ENCODE measurements around the gene PTPRB. TPM values are rescaled to one million over a fixed set of nuclear protein-coding genes. Genes with fewer than 3 reads are reported as not detected.

The PTPRB gene
- total and polyA plus RNA-seq, 12 donors = 8.0 to 46.3 (median 28.4) TPM

DNA sequence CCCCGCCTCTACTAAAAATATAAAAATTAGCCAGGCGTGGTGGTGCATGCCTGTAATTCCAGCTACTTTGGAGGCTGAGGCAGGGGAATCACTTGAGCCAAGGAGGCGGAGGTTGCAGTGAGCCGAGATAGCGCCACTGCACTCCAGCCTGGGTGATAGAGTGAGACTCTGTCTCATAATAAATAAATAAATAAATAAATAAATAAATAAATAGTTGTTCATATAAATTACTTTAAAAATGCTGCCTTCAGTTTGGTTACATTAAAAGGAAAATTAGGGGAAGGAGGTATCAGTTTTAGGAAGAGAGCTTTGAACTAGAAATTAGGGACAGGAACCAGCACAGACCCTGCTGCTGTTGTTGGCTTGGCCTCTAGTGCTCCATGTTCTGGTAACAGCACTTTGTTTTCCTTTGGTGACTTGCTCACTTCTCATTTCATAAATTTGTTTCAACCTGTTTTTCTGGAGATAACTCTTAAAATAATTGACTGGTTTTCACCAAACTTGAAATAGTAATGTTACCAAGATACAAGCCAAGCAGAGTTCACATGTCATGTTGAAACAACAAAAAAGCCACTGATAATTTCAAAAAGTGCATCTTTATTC, 22.9 kb upstream of the PTPRB start:
- Histone ChIP-seq H3K4me3 (no peak overlapping the region), H3K9me3 (replicated peaks in 1 of 3) (no peaks in the 10 kb centered on the region), H3K27me3 (no peaks in the 10 kb centered on the region), H3K4me1 (replicated peaks in 1 of 2) (peaks cover 0 to 4% of the 10 kb centered on the region in 2 donors), H3K36me3 (replicated peaks in 1 of 2) (no peaks in the 10 kb centered on the region), H3K27ac (no peak overlapping the region)
- intact Hi-C loops (cut with DNase I) = no loop called here
- WGBS, 4 donors = 93 to 98% (median 95%) methylated on average over 5 of the region's 5 CpGs
- no peak for DNase-seq
- no peak for TF ChIP-seq POLR2A (IDR thresholded peaks at IDR 0.05)
- TF ChIP-seq, protein P1, sequence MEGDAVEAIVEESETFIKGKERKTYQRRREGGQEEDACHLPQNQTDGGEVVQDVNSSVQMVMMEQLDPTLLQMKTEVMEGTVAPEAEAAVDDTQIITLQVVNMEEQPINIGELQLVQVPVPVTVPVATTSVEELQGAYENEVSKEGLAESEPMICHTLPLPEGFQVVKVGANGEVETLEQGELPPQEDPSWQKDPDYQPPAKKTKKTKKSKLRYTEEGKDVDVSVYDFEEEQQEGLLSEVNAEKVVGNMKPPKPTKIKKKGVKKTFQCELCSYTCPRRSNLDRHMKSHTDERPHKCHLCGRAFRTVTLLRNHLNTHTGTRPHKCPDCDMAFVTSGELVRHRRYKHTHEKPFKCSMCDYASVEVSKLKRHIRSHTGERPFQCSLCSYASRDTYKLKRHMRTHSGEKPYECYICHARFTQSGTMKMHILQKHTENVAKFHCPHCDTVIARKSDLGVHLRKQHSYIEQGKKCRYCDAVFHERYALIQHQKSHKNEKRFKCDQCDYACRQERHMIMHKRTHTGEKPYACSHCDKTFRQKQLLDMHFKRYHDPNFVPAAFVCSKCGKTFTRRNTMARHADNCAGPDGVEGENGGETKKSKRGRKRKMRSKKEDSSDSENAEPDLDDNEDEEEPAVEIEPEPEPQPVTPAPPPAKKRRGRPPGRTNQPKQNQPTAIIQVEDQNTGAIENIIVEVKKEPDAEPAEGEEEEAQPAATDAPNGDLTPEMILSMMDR (IDR thresholded peaks at IDR 0.05) = no peak

DNA sequence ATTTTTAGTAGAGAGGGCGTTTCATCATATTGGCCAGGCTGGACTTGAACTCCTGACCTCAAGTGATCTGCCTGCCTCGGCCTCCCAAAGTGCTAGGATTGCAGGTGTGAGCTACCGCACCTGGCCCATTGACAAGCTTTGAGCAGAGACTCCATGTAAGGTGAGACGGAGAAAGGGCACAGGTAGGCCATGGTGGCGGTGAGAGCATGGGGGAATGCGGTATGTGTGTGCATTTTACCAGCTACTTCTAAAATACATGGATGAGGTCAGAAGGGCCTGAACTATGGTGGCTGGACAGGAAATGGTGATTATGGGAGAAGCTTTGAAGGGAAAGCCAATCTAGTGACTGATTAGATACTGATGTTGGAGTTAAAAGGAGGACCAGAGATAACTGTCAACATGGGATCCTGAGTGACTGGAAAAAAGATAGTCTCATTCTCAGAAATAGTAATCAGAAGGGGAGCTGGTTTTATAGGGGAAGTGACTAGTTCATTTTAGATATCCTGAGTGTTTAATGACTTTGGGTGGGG, 21.9 kb upstream of the PTPRB start:
- Histone ChIP-seq H3K36me3 (replicated peaks in 1 of 2) (no peaks in the 10 kb centered on the region), H3K9me3 (replicated peaks in 1 of 3) (no peaks in the 10 kb centered on the region), H3K4me1 (replicated peaks in 1 of 2) (no peaks in the 10 kb centered on the region), H3K27ac (no peak overlapping the region), H3K4me3 (no peak overlapping the region), H3K27me3 (no peaks in the 10 kb centered on the region)
- 91 to 95% (median 94%) methylated on average over 6 of the region's 6 CpGs for WGBS, 4 donors
- TF ChIP-seq, protein P1 (IDR thresholded peaks at IDR 0.05) = no peak
- TF ChIP-seq POLR2A (IDR thresholded peaks at IDR 0.05) = no peak
- no peak for DNase-seq
- intact Hi-C loops (cut with DNase I) = no loop called here

DNA sequence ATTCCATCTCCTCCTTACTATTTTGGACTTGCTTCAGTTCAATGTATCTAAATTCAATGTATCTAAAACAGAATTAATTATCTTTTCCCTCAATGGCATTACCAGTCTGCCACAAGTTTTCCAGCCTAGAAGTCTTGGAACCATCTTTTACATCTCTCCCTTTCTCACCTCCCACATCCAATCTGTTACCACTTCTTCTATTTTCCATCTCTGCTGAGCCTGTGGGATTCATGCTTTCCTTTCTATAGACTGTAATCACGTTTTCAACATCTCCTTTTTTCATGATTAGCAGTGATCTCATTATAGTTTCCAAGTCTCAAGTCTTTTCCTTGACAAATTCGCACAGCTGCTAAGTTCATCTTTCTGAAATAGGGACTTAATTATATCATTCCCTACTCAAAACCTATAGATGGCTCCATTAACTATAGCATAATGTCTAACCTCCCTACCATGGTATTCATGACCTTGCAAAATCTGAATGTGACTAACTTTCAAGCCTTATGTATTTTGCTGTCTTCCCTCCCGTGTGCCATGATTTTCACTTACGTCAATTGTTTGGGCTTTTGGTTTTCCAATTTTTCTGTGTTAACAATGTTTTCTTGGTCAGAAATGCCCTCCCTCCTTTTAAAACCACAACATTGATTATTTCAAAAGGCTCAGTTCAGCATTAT, 20.5 kb upstream of the PTPRB start:
- DNase-seq = no peak
- WGBS, 4 donors = 68 to 85% (median 79%) methylated on average over 4 of the region's 4 CpGs
- no peak overlapping the region for H3K4me3 ChIP-seq
- intact Hi-C loops (cut with DNase I) = no loop called here
- no peaks in the 10 kb centered on the region for H3K9me3 ChIP-seq (replicated peaks in 1 of 3)
- H3K27me3 ChIP-seq = no peaks in the 10 kb centered on the region
- TF ChIP-seq, protein P1 (IDR thresholded peaks at IDR 0.05) = no peak
- TF ChIP-seq POLR2A (IDR thresholded peaks at IDR 0.05) = no peak
- H3K4me1 ChIP-seq (replicated peaks in 1 of 2) = no peaks in the 10 kb centered on the region
- no peak overlapping the region for H3K27ac ChIP-seq
- no peaks in the 10 kb centered on the region for H3K36me3 ChIP-seq (replicated peaks in 1 of 2)

DNA sequence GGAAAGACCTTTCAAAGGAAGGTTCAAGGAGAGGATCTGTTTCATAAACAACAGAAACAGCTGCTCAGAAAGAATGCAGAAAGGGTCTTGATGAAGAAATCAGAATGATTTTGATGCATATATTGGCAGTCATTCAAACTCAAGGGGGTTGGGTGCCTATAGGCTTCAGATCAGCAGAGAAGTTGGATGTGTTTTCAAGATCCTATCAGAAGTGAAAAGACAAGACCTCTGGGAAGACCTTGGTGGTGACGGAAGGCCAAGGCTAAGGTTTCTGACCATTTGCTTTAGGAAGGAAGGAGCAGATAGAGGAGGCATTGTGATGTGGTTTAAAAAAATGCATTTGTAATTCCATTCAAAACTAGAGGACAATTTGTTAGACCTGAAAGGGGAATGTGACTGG, 15.2 kb upstream of the PTPRB start:
- Histone ChIP-seq H3K27me3 (no peaks in the 10 kb centered on the region), H3K4me3 (no peak overlapping the region), H3K36me3 (replicated peaks in 1 of 2) (no peaks in the 10 kb centered on the region), H3K4me1 (replicated peaks in 1 of 2) (peaks cover 0 to 5% of the 10 kb centered on the region in 2 donors), H3K9me3 (replicated peaks in 1 of 3) (no peaks in the 10 kb centered on the region), H3K27ac (no peak overlapping the region)
- no peak for DNase-seq
- WGBS, 4 donors = 45 to 64% (median 52%) methylated on average over 1 of the region's 1 CpG
- intact Hi-C loops (cut with DNase I) = no loop called here
- TF ChIP-seq, protein P1 (IDR thresholded peaks at IDR 0.05) = no peak
- TF ChIP-seq POLR2A (IDR thresholded peaks at IDR 0.05) = no peak

Measured in adrenal gland (tissue), 12 donors.